PC-9 (cell line): ENCODE measurements around the gene GRB7. TPM values are rescaled to one million over a fixed set of nuclear protein-coding genes. Genes with fewer than 3 reads are reported as not detected.

Source experiments
- BruUV-seq: library from RNA; stranded (reverse); fragments of 400-500 nt; replicated peaks from 2 replicates; lab custom pipeline; 2021; lab: Mats Ljungman, UMichigan
- CTCF ChIA-PET: fragments of 300-600 bp; sonication (Branson Sonifier 250); formaldehyde crosslinking; loops from one replicate; lab custom pipeline; 2022; ENCODE audit warnings: antibody characterized with exemption; lab: Charles Lee
- POLR2A ChIA-PET: fragments of 300-600 bp; sonication (Branson Sonifier 250); formaldehyde crosslinking; loops from one replicate; lab custom pipeline; 2022; ENCODE audit warnings: antibody characterized with exemption; ENCODE audit not compliant: unreplicated experiment; lab: Charles Lee
- DNase-seq, 2 experiments: peaks; one replicate each; pipeline versions ENCODE4 v3.0.0 to v3.0.0-alpha.2; 2015 to 2022; ENCODE audit warnings: mixed read lengths in 1 of 2
- H2AFZ ChIP-seq: fragments of 200-600 bp; sonication (generic); 2 replicates; pipeline ENCODE4 v1.8.1; 2017; ENCODE audit warnings: antibody characterized with exemption
- H3F3A ChIP-seq: fragments of 200-600 bp; sonication (generic); 2 replicates; pipeline ENCODE4 v1.8.1; 2017; ENCODE audit warnings: antibody characterized with exemption, mild to moderate bottlenecking, low read depth; ENCODE audit not compliant: insufficient read depth
- H3K27ac ChIP-seq: fragments of 200-600 bp; sonication (generic); 2 replicates; pipeline ENCODE4 v1.6.1; 2016; ENCODE audit warnings: mixed run types
- H3K27me3 ChIP-seq: fragments of 200-600 bp; sonication (generic); 2 replicates; pipeline ENCODE4 v1.6.1; 2016; ENCODE audit warnings: low read depth, mixed run types; ENCODE audit not compliant: insufficient read depth
- H3K36me3 ChIP-seq: fragments of 200-600 bp; sonication (generic); 2 replicates; pipeline ENCODE4 v1.6.1; 2016; ENCODE audit warnings: low read depth, mixed run types
- H3K4me1 ChIP-seq: fragments of 200-600 bp; sonication (generic); replicated peaks from 2 replicates; pipeline ENCODE4 v1.6.1; 2016; ENCODE audit warnings: mixed run types; ENCODE audit not compliant: insufficient read depth
- H3K4me2 ChIP-seq: fragments of 200-600 bp; sonication (generic); 2 replicates; pipeline ENCODE4 v1.6.1; 2017; ENCODE audit warnings: mixed run types
- H3K4me3 ChIP-seq: fragments of 200-600 bp; sonication (generic); 2 replicates; pipeline ENCODE4 v1.6.1; 2016; ENCODE audit warnings: mixed run types
- H3K79me2 ChIP-seq: fragments of 200-600 bp; sonication (generic); 2 replicates; pipeline ENCODE4 v1.6.1; 2017; ENCODE audit warnings: low read depth, mixed run types
- H3K9me2 ChIP-seq: fragments of 200-600 bp; sonication (generic); 2 replicates; pipeline ENCODE4 v1.8.1; 2017; ENCODE audit warnings: mild to moderate bottlenecking; ENCODE audit not compliant: insufficient read depth
- H3K9me3 ChIP-seq: fragments of 200-600 bp; sonication (generic); 2 replicates; pipeline ENCODE4 v1.8.1; 2016; ENCODE audit warnings: low read depth; ENCODE audit not compliant: insufficient read depth
- H4K20me1 ChIP-seq: fragments of 200-600 bp; sonication (generic); 2 replicates; pipeline ENCODE4 v1.8.1; 2017; ENCODE audit not compliant: insufficient read depth
- CTCF ChIP-seq: fragments of 200-600 bp; sonication (generic); conservative IDR thresholded peaks from 2 replicates; pipeline ENCODE4 v1.6.1; 2017; ENCODE audit warnings: mixed run types, antibody characterized with exemption, mild to moderate bottlenecking, moderate library complexity
- EZH2 ChIP-seq: fragments of 200-600 bp; sonication (generic); IDR thresholded peaks from 2 replicates; pipeline ENCODE4 v1.8.0; 2017; ENCODE audit warnings: antibody characterized with exemption, low read depth
- intact Hi-C: fragments of 100-400 bp; cut with micrococcal nuclease; formaldehyde crosslinking; loops from one replicate; pipeline ENCODE4 v1.10.0; 2022; ENCODE audit not compliant: unreplicated experiment
- total RNA-seq: library from RNA; stranded (reverse); gene quantifications from 2 replicates; pipeline ENCODE4 v1.2.3, GENCODE V29; 2021

The GRB7 gene
- total RNA-seq, 1 experiment from 2014 or later = 49.1 TPM

- DNase-seq = no peak
- no peaks in the 10 kb centered on the region for H3K9me2 ChIP-seq
- intact Hi-C loops = no loop called here
- peaks cover 10% of the 10 kb centered on the region for H3K4me1 ChIP-seq
- TF ChIP-seq EZH2 = no peak
- no peak for TF ChIP-seq CTCF
- H3F3A ChIP-seq = no peaks in the 10 kb centered on the region; the same call in 1 of the 2 replicates
- H3K4me3 ChIP-seq = no peak overlapping the region
- CTCF ChIA-PET = no interaction called here
- no peaks in the 10 kb centered on the region for H3K36me3 ChIP-seq
- 0 out of 2 replicates have a peak, but pooled peaks cover 4% of the 10 kb centered on the region for H3K79me2 ChIP-seq
- POLR2A ChIA-PET = no interaction called here
- H2AFZ ChIP-seq = no peak overlapping the region
- BruUV-seq = no TSS peak
- no peaks in the 10 kb centered on the region for H3K27me3 ChIP-seq
- H3K4me2 ChIP-seq = no peak overlapping the region
- H3K9me3 ChIP-seq = no peaks in the 10 kb centered on the region
- no peak overlapping the region for H3K27ac ChIP-seq
- H4K20me1 ChIP-seq = no peaks in the 10 kb centered on the region
These were observed 43.1 kb upstream of the GRB7 start for GRCh38 chr17:39694593-39694992.

GRCh38 chr17:39695089-39695474 is 42.7 kb upstream of the GRB7 start:
- Histone ChIP-seq H3K4me2 (no peak overlapping the region), H4K20me1 (no peaks in the 10 kb centered on the region), H3K4me3 (no peak overlapping the region), H3K79me2 (peaks cover 7% of the 10 kb centered on the region), H3K27me3 (no peaks in the 10 kb centered on the region), H3K9me3 (no peaks in the 10 kb centered on the region), H3K9me2 (no peaks in the 10 kb centered on the region), H3K4me1 (peaks cover 5% of the 10 kb centered on the region), H3K36me3 (no peaks in the 10 kb centered on the region), H2AFZ (no peak overlapping the region), H3K27ac (no peak overlapping the region), H3F3A (no peaks in the 10 kb centered on the region; the same call in 1 of the 2 replicates)
- no peak for TF ChIP-seq EZH2
- no peak for TF ChIP-seq CTCF
- intact Hi-C loops = no loop called here
- no peak for DNase-seq
- ChIA-PET POLR2A (no interaction called here), CTCF (no interaction called here)
- no TSS peak for BruUV-seq

GRCh38 chr17:39696731-39697130 is 41.0 kb upstream of the GRB7 start:
- Histone ChIP-seq H3K4me3 (no peak overlapping the region), H3K4me1 (peaks cover 15% of the 10 kb centered on the region), H3K27ac (no peak overlapping the region), H2AFZ (no peak overlapping the region), H3K9me2 (no peaks in the 10 kb centered on the region), H3K9me3 (no peaks in the 10 kb centered on the region), H4K20me1 (peaks cover 4% of the 10 kb centered on the region; the same call in 1 of the 2 replicates), H3F3A (peaks cover 10% of the 10 kb centered on the region), H3K79me2 (peaks cover 24% of the 10 kb centered on the region), H3K36me3 (no peaks in the 10 kb centered on the region), H3K4me2 (no peak overlapping the region), H3K27me3 (no peaks in the 10 kb centered on the region)
- POLR2A ChIA-PET = no interaction called here
- no peak for TF ChIP-seq EZH2
- no peak for TF ChIP-seq CTCF
- no TSS peak for BruUV-seq
- intact Hi-C loops = no loop called here
- CTCF ChIA-PET = no interaction called here
- no peak for DNase-seq
